ENCODE results near the gene ISY1. TPM values are rescaled to one million over a fixed set of nuclear protein-coding genes. Genes with fewer than 3 reads are reported as not detected.

Gene ISY1
- total RNA-seq, 1 experiment from 2014 or later, result 43.6 TPM

- POLR2A ChIA-PET, result no interaction called here
- BruUV-seq (replicated peaks), result no TSS peak
- no peaks in the 10 kb centered on the region for H3K79me2 ChIP-seq (ENCODE audit: insufficient read depth, low read length)
- RAD21 ChIA-PET (ENCODE audit: low non-redundant PET in 1 of 2, low total read pairs in 2 of 2, uncharacterized antibody in 2 of 2, unreplicated experiment in 2 of 2), result no interaction called here
- H3K27ac ChIP-seq (ENCODE audit: low read depth, low read length), result no peak overlapping the region
- ATAC-seq (no peak), DNase-seq (ENCODE audit: low read depth, low spot score) (no peak)
- no peak overlapping the region for H3K4me2 ChIP-seq (ENCODE audit: low read length)
- no peaks in the 10 kb centered on the region for H3K36me3 ChIP-seq (ENCODE audit: control insufficient read depth in 1 of 2, insufficient read depth in 2 of 2, low read length in 2 of 2)
- no peak overlapping the region for H3K9ac ChIP-seq (ENCODE audit: low read length)
- TF ChIP-seq ATF3 (IDR thresholded peaks at IDR 0.05) (no peak), POLR2A (IDR thresholded peaks at IDR 0.05; ENCODE audit: borderline replicate concordance, extremely low read depth, insufficient read depth, insufficient read length) (no peak), EZH2phosphoT487 (IDR thresholded peaks at IDR 0.05; ENCODE audit: borderline replicate concordance) (no peak), JUND (IDR thresholded peaks at IDR 0.05) (no peak), SRF (IDR thresholded peaks at IDR 0.05; ENCODE audit: low read depth) (no peak)
- intact Hi-C loops (cut with micrococcal nuclease), result no loop called here
- no peak overlapping the region for H2AFZ ChIP-seq (ENCODE audit: low read depth, low read length, poor library complexity, severe bottlenecking)
- no peak overlapping the region for H3K4me3 ChIP-seq (replicated peaks in 1 of 2; ENCODE audit: low read depth in 1 of 2, low read length in 2 of 2)
- no peaks in the 10 kb centered on the region for H3K4me1 ChIP-seq (ENCODE audit: control insufficient read depth in 1 of 2, insufficient read depth in 2 of 2, low read length in 2 of 2)
- H4K20me1 ChIP-seq (ENCODE audit: insufficient read depth), result no peaks in the 10 kb centered on the region
- no peaks in the 10 kb centered on the region for H3K9me3 ChIP-seq (ENCODE audit: control insufficient read depth in 1 of 2, insufficient read depth in 1 of 2, low read depth in 1 of 2, low read length in 2 of 2)
- no peaks in the 10 kb centered on the region for H3K27me3 ChIP-seq (ENCODE audit: insufficient read depth, low read length)
- no peaks in the 10 kb centered on the region for H3K9me2 ChIP-seq (ENCODE audit: insufficient read depth)
- CTCF ChIA-PET, result no interaction called here
Observed at GRCh38 chr3:129104051-129104450, 56.8 kb downstream of the ISY1 start.

DNA sequence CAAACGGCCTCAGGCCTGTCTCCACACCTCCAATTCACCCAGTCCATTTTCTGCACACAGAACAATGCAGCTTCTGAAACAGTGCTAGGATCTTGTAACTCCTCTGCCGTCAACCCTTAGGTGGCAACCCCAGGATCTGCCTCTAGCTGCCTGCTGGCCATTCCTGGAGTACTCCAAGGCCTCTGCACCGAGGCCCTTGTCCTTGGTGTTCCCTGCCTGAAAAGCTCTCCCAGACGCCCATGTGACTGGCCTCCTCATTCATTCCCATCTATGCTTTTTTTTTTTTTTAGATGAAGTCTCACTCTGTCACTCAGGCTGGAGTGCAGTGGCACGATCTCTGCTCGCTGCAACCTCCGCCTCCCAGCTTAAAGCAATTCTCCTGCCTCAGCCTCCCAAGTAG, 57.6 kb downstream of the ISY1 start:
- H3K79me2 ChIP-seq (ENCODE audit: insufficient read depth, low read length), result no peaks in the 10 kb centered on the region
- H3K27ac ChIP-seq (ENCODE audit: low read depth, low read length), result no peak overlapping the region
- H3K36me3 ChIP-seq (ENCODE audit: control insufficient read depth in 1 of 2, insufficient read depth in 2 of 2, low read length in 2 of 2), result no peaks in the 10 kb centered on the region
- H3K9me2 ChIP-seq (ENCODE audit: insufficient read depth), result no peaks in the 10 kb centered on the region
- H3K9ac ChIP-seq (ENCODE audit: low read length), result no peak overlapping the region
- ChIA-PET RAD21 (ENCODE audit: low non-redundant PET in 1 of 2, low total read pairs in 2 of 2, uncharacterized antibody in 2 of 2, unreplicated experiment in 2 of 2) (no interaction called here), CTCF (no interaction called here), POLR2A (no interaction called here)
- H3K4me3 ChIP-seq (replicated peaks in 1 of 2; ENCODE audit: low read depth in 1 of 2, low read length in 2 of 2), result no peak overlapping the region
- H2AFZ ChIP-seq (ENCODE audit: low read depth, low read length, poor library complexity, severe bottlenecking), result no peak overlapping the region
- H3K9me3 ChIP-seq (ENCODE audit: control insufficient read depth in 1 of 2, insufficient read depth in 1 of 2, low read depth in 1 of 2, low read length in 2 of 2), result no peaks in the 10 kb centered on the region
- intact Hi-C loops (cut with micrococcal nuclease), result no loop called here
- DNase-seq (ENCODE audit: low read depth, low spot score) (no peak), ATAC-seq (no peak)
- H3K4me1 ChIP-seq (ENCODE audit: control insufficient read depth in 1 of 2, insufficient read depth in 2 of 2, low read length in 2 of 2), result no peaks in the 10 kb centered on the region
- BruUV-seq (replicated peaks), result no TSS peak
- H4K20me1 ChIP-seq (ENCODE audit: insufficient read depth), result no peaks in the 10 kb centered on the region
- H3K4me2 ChIP-seq (ENCODE audit: low read length), result no peak overlapping the region
- no peaks in the 10 kb centered on the region for H3K27me3 ChIP-seq (ENCODE audit: insufficient read depth, low read length)
- TF ChIP-seq EGR1 (IDR thresholded peaks at IDR 0.05; ENCODE audit: low read depth) (no peak), EZH2 (IDR thresholded peaks at IDR 0.05) (no peak), RAD21 (IDR thresholded peaks at IDR 0.05; ENCODE audit: low read depth) (no peak), CTCF (IDR thresholded peaks at IDR 0.05 in 2 of 3, conservative IDR thresholded peaks at IDR 0.05 in 1 of 3; ENCODE audit: borderline replicate concordance in 1 of 3, insufficient read depth in 1 of 3, low read depth in 2 of 3, low read length in 2 of 3) (no peak), POLR2AphosphoS5 (IDR thresholded peaks at IDR 0.05; ENCODE audit: low read depth, low read length) (no peak)

Data from HCT116 (cell line).